H9 (cell line): ENCODE results near the gene PTGFRN. TPM values are rescaled to one million over a fixed set of nuclear protein-coding genes. Genes with fewer than 3 reads are reported as not detected.

ENCODE experiments used
- DNase-seq: peaks from one replicate; pipeline ENCODE4 v3.0.0-alpha.2; 2017
- H2AFZ ChIP-seq: one replicate; pipeline ENCODE4 v1.6.1; 2013; ENCODE audit warnings: mild to moderate bottlenecking, low read length, control low read depth, moderate library complexity
- H2AK5ac ChIP-seq: 2 replicates; pipeline ENCODE4 v1.6.1; 2013; ENCODE audit warnings: low read length, control low read depth, mixed read lengths; ENCODE audit not compliant: insufficient read length
- H2BK120ac ChIP-seq: one replicate; pipeline ENCODE4 v1.6.1; 2013; ENCODE audit warnings: low read depth, mild to moderate bottlenecking, low read length, control low read depth, inconsistent platforms; ENCODE audit not compliant: poor library complexity, severe bottlenecking
- H2BK12ac ChIP-seq: 2 replicates; pipeline ENCODE4 v1.6.1; 2013; ENCODE audit warnings: low read length, control low read depth, mixed read lengths, low read depth; ENCODE audit not compliant: insufficient read length
- H2BK15ac ChIP-seq: 2 replicates; pipeline ENCODE4 v1.6.1; 2013; ENCODE audit warnings: low read depth, low read length, control low read depth
- H2BK20ac ChIP-seq: one replicate; pipeline ENCODE4 v1.6.1; 2013; ENCODE audit warnings: low read depth, mild to moderate bottlenecking, low read length, control low read depth, inconsistent platforms; ENCODE audit not compliant: poor library complexity, severe bottlenecking
- H2BK5ac ChIP-seq: 2 replicates; pipeline ENCODE4 v1.6.1; 2013; ENCODE audit warnings: low read length, control low read depth, mixed read lengths; ENCODE audit not compliant: insufficient read length
- H3K14ac ChIP-seq: 2 replicates; pipeline ENCODE4 v1.6.1; 2013; ENCODE audit warnings: low read length, control low read depth; ENCODE audit not compliant: insufficient read depth
- H3K18ac ChIP-seq: 2 replicates; pipeline ENCODE4 v1.6.1; 2013; ENCODE audit warnings: low read depth, mild to moderate bottlenecking, mixed read lengths, low read length, control low read depth; ENCODE audit not compliant: insufficient read length
- H3K23ac ChIP-seq: 2 replicates; pipeline ENCODE4 v1.6.1; 2013; ENCODE audit warnings: low read length, control low read depth, mixed read lengths, low read depth; ENCODE audit not compliant: insufficient read length
- H3K23me2 ChIP-seq: 2 replicates; pipeline ENCODE4 v1.6.1; 2013; ENCODE audit warnings: low read depth, mild to moderate bottlenecking, mixed read lengths, low read length, control low read depth; ENCODE audit not compliant: insufficient read length, poor library complexity, severe bottlenecking
- H3K27ac ChIP-seq: 2 replicates; pipeline ENCODE4 v1.5.1; 2013; ENCODE audit warnings: low read length, control low read depth, mixed read lengths, low read depth; ENCODE audit not compliant: insufficient read length
- H3K27me3 ChIP-seq: 2 replicates; pipeline ENCODE4 v1.6.1; 2013; ENCODE audit warnings: low read length, control low read depth, inconsistent platforms; ENCODE audit not compliant: insufficient read depth
- H3K4ac ChIP-seq: 2 replicates; pipeline ENCODE4 v1.6.1; 2013; ENCODE audit warnings: low read depth, mild to moderate bottlenecking, control low read depth, inconsistent platforms, low read length, moderate library complexity
- H3K4me1 ChIP-seq: 2 replicates; pipeline ENCODE4 v1.6.1; 2013; ENCODE audit warnings: low read length, control low read depth, inconsistent platforms; ENCODE audit not compliant: insufficient read depth
- H3K4me2 ChIP-seq: 2 replicates; pipeline ENCODE4 v1.6.1; 2013; ENCODE audit warnings: low read length, control low read depth, mixed read lengths; ENCODE audit not compliant: insufficient read length, insufficient read depth
- H3K56ac ChIP-seq: 2 replicates; pipeline ENCODE4 v1.6.1; 2013; ENCODE audit warnings: low read depth, mild to moderate bottlenecking, mixed read lengths, low read length, control low read depth; ENCODE audit not compliant: insufficient read length
- H3K79me1 ChIP-seq: 2 replicates; pipeline ENCODE4 v1.6.1; 2013; ENCODE audit warnings: low read depth, mild to moderate bottlenecking, moderate library complexity, low read length, control low read depth, inconsistent platforms; ENCODE audit not compliant: insufficient read depth, poor library complexity, severe bottlenecking
- H3K79me2 ChIP-seq: 2 replicates; pipeline ENCODE4 v1.6.1; 2013; ENCODE audit warnings: low read length, control low read depth, inconsistent platforms; ENCODE audit not compliant: insufficient read depth
- H3K9ac ChIP-seq: 2 replicates; pipeline ENCODE4 v1.6.1; 2013; ENCODE audit warnings: low read length, control low read depth, mixed read lengths; ENCODE audit not compliant: insufficient read length; ENCODE audit errors: extremely low read depth
- H3K9me3 ChIP-seq: one replicate; pipeline ENCODE4 v1.6.1; 2013; ENCODE audit warnings: low read depth, low read length, inconsistent platforms; ENCODE audit not compliant: control insufficient read depth
- H3T11ph ChIP-seq: one replicate; pipeline ENCODE4 v1.6.1; 2013; ENCODE audit warnings: mild to moderate bottlenecking, low read length, control low read depth, inconsistent platforms
- H4K20me1 ChIP-seq: one replicate; pipeline ENCODE4 v1.6.1; 2013; ENCODE audit not compliant: control insufficient read depth, insufficient read length, insufficient read depth
- H4K5ac ChIP-seq: 2 replicates; pipeline ENCODE4 v1.6.1; 2013; ENCODE audit warnings: low read depth, mild to moderate bottlenecking, mixed read lengths, low read length, control low read depth; ENCODE audit not compliant: insufficient read length
- H4K8ac ChIP-seq: replicated peaks from 2 replicates; pipeline ENCODE4 v1.6.1; 2013; ENCODE audit warnings: low read length, control low read depth, mixed read lengths, low read depth; ENCODE audit not compliant: insufficient read length
- H4K91ac ChIP-seq: 2 replicates; pipeline ENCODE4 v1.6.1; 2013; ENCODE audit warnings: low read depth, mild to moderate bottlenecking, moderate library complexity, mixed read lengths, low read length, control low read depth; ENCODE audit not compliant: insufficient read length
- H3K27ac Mint-ChIP-seq, 3 experiments: 2 replicates in 2 of 3; 3 replicates in 1 of 3; pipeline ENCODE4 v1.8.0; 2020 to 2021; ENCODE audit warnings: mixed read lengths in 3 of 3, mild to moderate bottlenecking in 1 of 3, moderate library complexity in 1 of 3
- H3K27me3 Mint-ChIP-seq: 2 replicates; pipeline ENCODE4 v1.8.0; 2021; ENCODE audit warnings: low read depth, mild to moderate bottlenecking, moderate library complexity, mixed read lengths
- H3K36me3 Mint-ChIP-seq, 3 experiments: 2 replicates in 2 of 3; 3 replicates in 1 of 3; pipeline ENCODE4 v1.8.0; 2020 to 2021; ENCODE audit warnings: low read depth in 3 of 3, mixed read lengths in 3 of 3; ENCODE audit not compliant: insufficient read depth in 1 of 3
- H3K4me1 Mint-ChIP-seq, 2 experiments: 2 replicates each; pipeline ENCODE4 v1.8.0; 2020; ENCODE audit warnings: mixed read lengths in 2 of 2
- H3K4me3 Mint-ChIP-seq, 2 experiments: 2 replicates in 1 of 2; 3 replicates in 1 of 2; pipeline ENCODE4 v1.8.0; 2020 to 2021; ENCODE audit warnings: mild to moderate bottlenecking in 2 of 2, mixed read lengths in 2 of 2, moderate library complexity in 1 of 2
- H3K9me3 Mint-ChIP-seq, 2 experiments: 2 replicates in 1 of 2; 3 replicates in 1 of 2; pipeline ENCODE4 v1.8.0; 2020; ENCODE audit warnings: mild to moderate bottlenecking in 2 of 2, mixed read lengths in 2 of 2, moderate library complexity in 1 of 2
- WGBS: extraction: QIAGEN DNeasy Blood & Tissue Kit; methylation state at CpG from one replicate; pipeline ENCODE4 v1.1.7; 2013; ENCODE audit warnings: missing lambda C conversion rate, low lambda C conversion rate, mixed read lengths; ENCODE audit not compliant: insufficient read length; ENCODE audit errors: extremely low coverage; 5-methylcytosine and 5-hydroxymethylcytosine counted together
- total RNA-seq: library from RNA; stranded (reverse); gene quantifications from 2 replicates; pipeline ENCODE4 v1.2.1, GENCODE V29; 2021
- TF ChIP-seq, protein P1 (sequence below): fragments of 200-600 bp; sonication (generic); conservative IDR thresholded peaks from 3 replicates; pipeline ENCODE4 v1.8.0; 2021; ENCODE audit warnings: antibody characterized with exemption, mild to moderate bottlenecking

PTGFRN gene
- total RNA-seq, 1 experiment from 2014 or later, result 26.3 TPM

- no peaks in the 10 kb centered on the region for H3K9me3 ChIP-seq
- no peak overlapping the region for H3K4ac ChIP-seq
- H3T11ph ChIP-seq, result no peak overlapping the region
- H3K4me1 ChIP-seq, result peaks cover 4% of the 10 kb centered on the region; the same call in 1 of the 2 replicates
- no peak overlapping the region for H3K4me2 ChIP-seq
- Mint-ChIP-seq H3K27me3 (no peaks in the 10 kb centered on the region), H3K9me3 (no peaks in the 10 kb centered on the region), H3K4me3 (no peak overlapping the region), H3K36me3 (no peaks in the 10 kb centered on the region; a peak in 1 of 7 replicates), H3K27ac (no peak overlapping the region), H3K4me1 (peaks cover 7 to 9% of the 10 kb centered on the region in 2 experiments)
- no peak overlapping the region for H3K9ac ChIP-seq
- no peaks in the 10 kb centered on the region for H3K79me1 ChIP-seq
- DNase-seq, result no peak
- H3K23ac ChIP-seq, result no peak overlapping the region
- no peak overlapping the region for H2BK12ac ChIP-seq
- no peak overlapping the region for H4K8ac ChIP-seq
- no peak overlapping the region for H2BK20ac ChIP-seq
- H2AFZ ChIP-seq, result no peak overlapping the region
- H3K18ac ChIP-seq, result no peak overlapping the region
- no peaks in the 10 kb centered on the region for H3K23me2 ChIP-seq
- no CpG with 5 or more reads among the region's 5 CpGs for WGBS
- H2BK120ac ChIP-seq, result no peak overlapping the region
- H3K27me3 ChIP-seq, result no peaks in the 10 kb centered on the region
- H3K14ac ChIP-seq, result no peak overlapping the region
- TF ChIP-seq, protein P1, sequence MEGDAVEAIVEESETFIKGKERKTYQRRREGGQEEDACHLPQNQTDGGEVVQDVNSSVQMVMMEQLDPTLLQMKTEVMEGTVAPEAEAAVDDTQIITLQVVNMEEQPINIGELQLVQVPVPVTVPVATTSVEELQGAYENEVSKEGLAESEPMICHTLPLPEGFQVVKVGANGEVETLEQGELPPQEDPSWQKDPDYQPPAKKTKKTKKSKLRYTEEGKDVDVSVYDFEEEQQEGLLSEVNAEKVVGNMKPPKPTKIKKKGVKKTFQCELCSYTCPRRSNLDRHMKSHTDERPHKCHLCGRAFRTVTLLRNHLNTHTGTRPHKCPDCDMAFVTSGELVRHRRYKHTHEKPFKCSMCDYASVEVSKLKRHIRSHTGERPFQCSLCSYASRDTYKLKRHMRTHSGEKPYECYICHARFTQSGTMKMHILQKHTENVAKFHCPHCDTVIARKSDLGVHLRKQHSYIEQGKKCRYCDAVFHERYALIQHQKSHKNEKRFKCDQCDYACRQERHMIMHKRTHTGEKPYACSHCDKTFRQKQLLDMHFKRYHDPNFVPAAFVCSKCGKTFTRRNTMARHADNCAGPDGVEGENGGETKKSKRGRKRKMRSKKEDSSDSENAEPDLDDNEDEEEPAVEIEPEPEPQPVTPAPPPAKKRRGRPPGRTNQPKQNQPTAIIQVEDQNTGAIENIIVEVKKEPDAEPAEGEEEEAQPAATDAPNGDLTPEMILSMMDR, result no peak
- no peak overlapping the region for H2BK15ac ChIP-seq
- H2AK5ac ChIP-seq, result no peak overlapping the region
- H4K20me1 ChIP-seq, result no peaks in the 10 kb centered on the region
- H4K91ac ChIP-seq, result no peak overlapping the region
- H3K27ac ChIP-seq, result no peak overlapping the region
- no peak overlapping the region for H3K56ac ChIP-seq
- peaks cover 3% of the 10 kb centered on the region; the same call in 1 of the 2 replicates for H3K79me2 ChIP-seq
- H4K5ac ChIP-seq, result no peak overlapping the region
- no peak overlapping the region for H2BK5ac ChIP-seq
Observed at GRCh38 chr1:116918714-116919357, 9.1 kb downstream of the PTGFRN start.
